Prostate gland (tissue), 2 donors: ENCODE data around the gene SH2B3. TPM values are rescaled to one million over a fixed set of nuclear protein-coding genes. Genes with fewer than 3 reads are reported as not detected.
"Not testable (repeated sequence)": the region's sequence is repeated elsewhere in the genome, so short reads cannot be mapped to it uniquely, and the experiment has no call there.

ENCODE experiments used
- DNase-seq: peaks from one replicate; pipeline ENCODE4 v3.0.0-alpha.2; 2019; ENCODE audit warnings: low spot score
- H3K27ac ChIP-seq, 2 donors: fragments of 200-600 bp; sonication (generic); 2 replicates each; pipeline ENCODE4 v1.5.1; 2017 to 2019
- H3K27me3 ChIP-seq: fragments of 200-600 bp; sonication (generic); replicated peaks from 2 replicates; pipeline ENCODE4 v1.5.1; 2019; ENCODE audit not compliant: insufficient read depth
- H3K36me3 ChIP-seq, 2 donors: fragments of 200-600 bp; sonication (generic); 1 replicate in 1 of 2; 2 replicates in 1 of 2; pipeline versions ENCODE4 v1.5.1 to v1.8.1; 2017 to 2019
- H3K4me1 ChIP-seq: fragments of 200-600 bp; sonication (generic); replicated peaks from 2 replicates; pipeline ENCODE4 v1.5.1; 2019
- H3K4me3 ChIP-seq, 2 donors: fragments of 200-600 bp; sonication (generic); 2 replicates each; pipeline ENCODE4 v1.5.1; 2017 to 2019
- H3K9me3 ChIP-seq: fragments of 200-600 bp; sonication (generic); 2 replicates; pipeline ENCODE4 v1.5.1; 2017
- POLR2A ChIP-seq: fragments of 450-650 bp; IDR thresholded peaks from one replicate; pipeline ENCODE4 v1.6.1; 2016; ENCODE audit warnings: antibody characterized with exemption, mild to moderate bottlenecking
- POLR2AphosphoS5 ChIP-seq: sonication (generic); formaldehyde crosslinking; IDR thresholded peaks from one replicate; pipeline ENCODE4 v1.6.1; 2017; ENCODE audit warnings: antibody characterized with exemption
- WGBS: methylation state at CpG from one replicate; pipeline ENCODE4 v1.1.5; 2018; 5-methylcytosine and 5-hydroxymethylcytosine counted together
- intact Hi-C: fragments of 100-400 bp; cut with DNase I; formaldehyde crosslinking; loops from one replicate; pipeline ENCODE4 v1.14.2; 2022
- total RNA-seq, 2 donors: library from RNA; depleted of rRNA; stranded (reverse); fragments of >200 nt; gene quantifications; one replicate each; pipeline ENCODE4 v1.1.0, GENCODE V29; 2016
- TF ChIP-seq, protein P1 (sequence below), 4 experiments: fragments of 200-600 bp in 2 of 4; fragments of 450-650 bp in 2 of 4; sonication (generic) in 2 of 4; IDR thresholded peaks; 1 replicate in 3 of 4; 2 replicates in 1 of 4; pipeline ENCODE4 v1.5.1; 2016 to 2019; ENCODE audit warnings: antibody characterized with exemption in 4 of 4, mild to moderate bottlenecking in 2 of 4, moderate library complexity in 2 of 4

Gene SH2B3
- total RNA-seq, 2 donors from 2014 or later = 13.3 to 34.8 TPM

DNA sequence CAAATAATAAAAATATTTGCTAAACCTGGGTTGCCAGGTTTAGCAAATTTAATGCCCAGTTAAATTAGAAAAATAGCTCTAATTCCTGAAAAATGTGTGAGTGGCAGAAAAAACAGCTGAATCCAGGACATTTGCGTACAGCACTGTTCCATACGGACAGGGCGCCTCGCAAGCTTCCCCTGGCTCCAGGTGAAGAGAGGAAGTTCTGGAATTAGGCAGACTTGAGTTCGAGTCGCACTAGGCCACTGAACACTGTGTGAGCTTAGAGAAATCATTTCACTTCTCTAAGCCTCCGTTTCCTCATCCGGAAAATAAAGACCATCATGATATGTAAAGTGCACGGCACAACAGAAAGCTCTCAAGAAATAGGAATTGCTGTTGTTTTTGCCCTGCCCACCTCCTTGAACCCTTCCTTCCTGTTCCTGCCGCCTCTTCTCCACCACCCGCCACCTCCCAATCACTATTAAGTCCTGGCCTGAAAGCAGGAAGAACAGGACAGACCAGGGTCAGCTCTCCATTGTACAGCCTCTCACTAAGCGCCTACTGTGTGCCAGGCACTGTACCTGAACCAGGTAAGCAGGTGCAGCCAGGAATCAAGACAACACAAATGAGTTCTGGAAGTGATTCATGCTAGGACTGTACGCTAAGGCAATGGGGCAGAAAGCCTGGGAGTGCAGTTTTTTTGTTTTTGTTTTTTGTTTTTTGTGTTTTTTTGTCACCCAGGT, 36.1 kb upstream of the SH2B3 start:
- no peaks in the 10 kb centered on the region for H3K4me1 ChIP-seq
- TF ChIP-seq, protein P1, sequence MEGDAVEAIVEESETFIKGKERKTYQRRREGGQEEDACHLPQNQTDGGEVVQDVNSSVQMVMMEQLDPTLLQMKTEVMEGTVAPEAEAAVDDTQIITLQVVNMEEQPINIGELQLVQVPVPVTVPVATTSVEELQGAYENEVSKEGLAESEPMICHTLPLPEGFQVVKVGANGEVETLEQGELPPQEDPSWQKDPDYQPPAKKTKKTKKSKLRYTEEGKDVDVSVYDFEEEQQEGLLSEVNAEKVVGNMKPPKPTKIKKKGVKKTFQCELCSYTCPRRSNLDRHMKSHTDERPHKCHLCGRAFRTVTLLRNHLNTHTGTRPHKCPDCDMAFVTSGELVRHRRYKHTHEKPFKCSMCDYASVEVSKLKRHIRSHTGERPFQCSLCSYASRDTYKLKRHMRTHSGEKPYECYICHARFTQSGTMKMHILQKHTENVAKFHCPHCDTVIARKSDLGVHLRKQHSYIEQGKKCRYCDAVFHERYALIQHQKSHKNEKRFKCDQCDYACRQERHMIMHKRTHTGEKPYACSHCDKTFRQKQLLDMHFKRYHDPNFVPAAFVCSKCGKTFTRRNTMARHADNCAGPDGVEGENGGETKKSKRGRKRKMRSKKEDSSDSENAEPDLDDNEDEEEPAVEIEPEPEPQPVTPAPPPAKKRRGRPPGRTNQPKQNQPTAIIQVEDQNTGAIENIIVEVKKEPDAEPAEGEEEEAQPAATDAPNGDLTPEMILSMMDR (IDR thresholded peaks at IDR 0.05) = no peak
- TF ChIP-seq POLR2AphosphoS5 = no peak
- peak overlapping the region; percentile 80 to 94 for H3K4me3 ChIP-seq
- no peak for DNase-seq
- no peaks in the 10 kb centered on the region for H3K27me3 ChIP-seq
- WGBS = 52% methylated on average over 13 of the region's 13 CpGs
- H3K36me3 ChIP-seq = no peaks in the 10 kb centered on the region
- peak overlapping the region in 1 of 2 donors; percentile 51 for H3K27ac ChIP-seq
- H3K9me3 ChIP-seq = no peaks in the 10 kb centered on the region
- intact Hi-C loops = no loop called here

DNA sequence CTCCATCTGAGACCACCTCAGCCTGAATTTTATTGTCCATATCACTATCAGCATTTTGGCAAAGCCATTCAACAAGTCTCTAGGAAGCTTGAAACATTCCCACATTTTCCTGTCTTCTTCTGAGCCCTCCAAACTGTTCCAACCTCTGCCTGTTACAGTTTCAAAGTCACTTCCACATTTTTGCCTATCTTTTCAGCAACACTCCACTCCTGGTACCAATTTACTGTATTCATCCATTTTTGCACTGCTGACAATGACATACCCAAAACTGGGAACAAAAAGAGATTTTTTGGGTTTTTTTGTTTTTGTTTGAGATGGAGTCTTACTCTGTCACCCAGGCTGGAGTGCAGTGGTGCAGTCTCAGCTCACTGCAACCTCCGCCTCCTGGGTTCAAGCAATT, 32.5 kb upstream of the SH2B3 start:
- whole genome bisulfite sequencing = 100% methylated on average over 1 of the region's 1 CpG
- intact Hi-C loops, H3K27me3 ChIP-seq, H3K36me3 ChIP-seq, H3K9me3 ChIP-seq, DNase-seq, H3K27ac ChIP-seq, H3K4me1 ChIP-seq, H3K4me3 ChIP-seq: not testable (repeated sequence)

DNA sequence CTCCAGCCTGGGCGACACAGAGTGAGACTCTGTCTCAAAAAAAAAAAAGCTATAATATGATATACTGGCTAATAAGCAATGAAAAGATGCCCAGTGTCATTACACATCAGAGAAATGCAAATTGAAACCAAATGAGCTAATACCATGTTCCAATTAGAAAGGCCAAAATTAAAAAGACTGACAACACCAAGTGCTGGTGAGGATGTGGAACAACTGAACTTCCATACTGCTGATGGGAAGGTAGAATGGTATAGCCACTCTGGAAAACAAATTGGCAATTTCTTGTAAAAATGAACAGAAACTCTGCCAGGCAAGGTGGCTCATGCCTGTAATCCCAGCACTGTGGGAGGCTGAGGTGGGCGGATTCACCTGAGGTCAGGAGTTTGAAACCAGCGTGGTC, 28.3 kb upstream of the SH2B3 start:
- no peak for DNase-seq
- WGBS = 98% methylated on average over 3 of the region's 3 CpGs
- no peak overlapping the region for H3K4me3 ChIP-seq
- H3K36me3 ChIP-seq = no peaks in the 10 kb centered on the region
- H3K27me3 ChIP-seq = no peaks in the 10 kb centered on the region
- H3K27ac ChIP-seq = no peak overlapping the region
- TF ChIP-seq POLR2A (no peak), POLR2AphosphoS5 (no peak)
- TF ChIP-seq, protein P1 (IDR thresholded peaks at IDR 0.05) = no peak
- no peaks in the 10 kb centered on the region for H3K9me3 ChIP-seq
- no peaks in the 10 kb centered on the region for H3K4me1 ChIP-seq
- intact Hi-C loops = no loop called here

DNA sequence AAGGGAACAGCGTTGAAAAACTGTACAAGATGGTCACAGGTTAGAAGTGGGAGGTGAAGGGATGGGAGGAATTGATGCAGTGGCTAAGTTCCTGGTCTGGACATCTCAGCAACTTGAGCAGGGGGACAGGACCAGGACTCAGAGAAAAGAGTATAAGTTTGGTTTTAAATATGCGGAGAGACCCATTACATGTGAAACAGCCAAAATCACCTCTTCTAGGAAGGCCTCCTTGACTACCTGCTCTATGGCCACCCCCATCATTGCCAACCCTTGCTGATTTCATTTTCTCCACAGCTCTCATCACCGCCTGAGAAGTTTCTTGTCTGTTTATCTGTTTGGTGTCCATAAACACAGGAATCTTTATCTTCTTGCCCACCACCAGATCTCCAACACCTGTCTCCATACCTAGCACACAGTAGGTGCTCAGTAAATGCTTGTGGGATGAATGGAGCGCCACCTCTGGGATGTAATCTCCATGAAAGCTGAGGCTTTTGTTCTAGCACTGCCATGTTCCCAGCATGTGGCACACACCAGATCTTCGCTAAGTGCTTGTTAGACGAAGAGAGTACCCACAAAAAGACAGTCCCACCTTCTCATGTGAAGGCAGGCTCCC, 25.7 kb upstream of the SH2B3 start:
- no peaks in the 10 kb centered on the region for H3K27me3 ChIP-seq
- WGBS = 91% methylated on average over 6 of the region's 6 CpGs

DNA sequence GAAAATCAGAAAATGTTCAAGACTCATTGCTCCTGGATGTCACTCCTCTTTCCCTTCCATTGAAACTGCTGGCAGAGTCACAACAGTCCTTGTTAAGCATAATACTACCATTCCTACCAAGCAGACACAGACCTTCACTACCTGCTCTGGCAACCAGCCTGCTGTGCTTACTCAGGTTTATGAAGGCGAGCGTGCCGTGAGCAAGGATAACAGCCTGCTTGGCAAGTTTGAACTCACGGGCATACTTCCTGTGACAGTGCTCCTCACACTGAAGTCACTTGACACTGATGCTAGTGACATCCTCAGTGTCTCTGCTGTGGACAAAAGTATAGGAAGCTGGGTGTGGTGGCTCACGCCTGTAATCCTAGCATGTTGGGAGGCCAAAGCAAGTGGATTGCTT, 21.1 kb upstream of the SH2B3 start:
- Histone ChIP-seq H3K27me3 (no peaks in the 10 kb centered on the region), H3K36me3 (no peaks in the 10 kb centered on the region), H3K9me3 (no peaks in the 10 kb centered on the region), H3K4me1 (no peaks in the 10 kb centered on the region), H3K27ac (no peak overlapping the region), H3K4me3 (no peak overlapping the region)
- WGBS = 38% methylated on average over 5 of the region's 5 CpGs
- peak; percentile 62 for DNase-seq
- peak; percentile 52 for TF ChIP-seq POLR2AphosphoS5
- no peak for TF ChIP-seq POLR2A
- intact Hi-C loops = no loop called here

More for the DNA sequence above, 25.7 kb upstream of the SH2B3 start:
- intact Hi-C loops = no loop called here
- no peaks in the 10 kb centered on the region for H3K4me1 ChIP-seq
- no peaks in the 10 kb centered on the region for H3K9me3 ChIP-seq
- DNase-seq = no peak
- TF ChIP-seq POLR2AphosphoS5 = no peak
- TF ChIP-seq, protein P1 (IDR thresholded peaks at IDR 0.05) = no peak
- no peak for TF ChIP-seq POLR2A
- H3K4me3 ChIP-seq = no peak overlapping the region
- H3K36me3 ChIP-seq = no peaks in the 10 kb centered on the region
- H3K27ac ChIP-seq = no peak overlapping the region

DNA sequence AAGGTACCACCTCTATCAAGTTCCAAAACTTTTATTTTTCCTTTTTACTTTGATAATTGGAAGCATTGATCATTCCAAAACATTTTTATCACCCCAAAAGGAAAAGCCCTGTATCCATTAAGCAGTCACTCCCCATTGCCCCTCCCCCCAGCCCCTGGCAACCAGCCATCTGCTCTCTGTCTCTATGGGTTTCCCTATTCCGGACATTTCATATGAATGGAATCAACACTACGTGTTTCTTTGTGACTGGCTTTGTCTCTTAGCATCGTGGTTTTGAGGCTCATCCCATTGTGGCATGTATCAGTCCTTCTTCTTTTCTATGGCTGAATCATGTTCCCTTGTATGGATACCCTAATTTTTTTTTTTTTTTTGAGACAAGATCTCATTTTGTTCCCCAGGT, 18.8 kb upstream of the SH2B3 start:
- WGBS = 18% methylated on average over 3 of the region's 3 CpGs

More for the DNA sequence above, 18.8 kb upstream of the SH2B3 start:
- Histone ChIP-seq H3K27ac (no peak overlapping the region), H3K4me3 (no peak overlapping the region), H3K4me1 (no peaks in the 10 kb centered on the region), H3K36me3 (no peaks in the 10 kb centered on the region), H3K27me3 (no peaks in the 10 kb centered on the region), H3K9me3 (no peaks in the 10 kb centered on the region)
- TF ChIP-seq POLR2AphosphoS5 (no peak), POLR2A (no peak)
- TF ChIP-seq, protein P1 (IDR thresholded peaks at IDR 0.05) = no peak
- intact Hi-C loops = no loop called here
- DNase-seq = no peak
